ENCODE data around the gene STK32B. TPM values are rescaled to one million over a fixed set of nuclear protein-coding genes. Genes with fewer than 3 reads are reported as not detected.
"Not testable (repeated sequence)": the region's sequence is repeated elsewhere in the genome, so short reads cannot be mapped to it uniquely, and the experiment has no call there.

The STK32B gene
- total and polyA plus RNA-seq, 2 of the 8 experiments (the other 6 are each of a cell fraction or from before 2014, with no cell fraction given) = 2.3 to 2.5 TPM

DNA sequence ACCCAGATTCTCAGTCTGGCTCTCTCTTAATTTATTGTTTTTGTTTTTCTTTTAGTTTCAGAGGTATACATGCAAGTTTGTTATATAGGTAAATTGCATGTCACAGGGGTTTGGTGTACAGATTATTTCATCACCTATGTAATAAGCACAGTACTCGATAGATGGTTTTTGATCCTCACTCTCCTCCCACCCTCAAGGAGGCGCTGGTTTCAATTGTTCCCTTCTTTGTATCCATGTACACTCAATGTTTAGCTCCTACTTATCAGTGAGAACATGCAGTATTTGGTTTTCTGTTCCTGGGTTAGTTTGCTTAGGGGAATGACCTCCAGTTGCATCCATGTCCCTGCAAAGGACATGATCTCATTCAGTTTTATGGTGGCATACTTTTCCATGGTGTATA is 198.4 kb downstream of the STK32B start (continued):
- TF ChIP-seq, protein P1, sequence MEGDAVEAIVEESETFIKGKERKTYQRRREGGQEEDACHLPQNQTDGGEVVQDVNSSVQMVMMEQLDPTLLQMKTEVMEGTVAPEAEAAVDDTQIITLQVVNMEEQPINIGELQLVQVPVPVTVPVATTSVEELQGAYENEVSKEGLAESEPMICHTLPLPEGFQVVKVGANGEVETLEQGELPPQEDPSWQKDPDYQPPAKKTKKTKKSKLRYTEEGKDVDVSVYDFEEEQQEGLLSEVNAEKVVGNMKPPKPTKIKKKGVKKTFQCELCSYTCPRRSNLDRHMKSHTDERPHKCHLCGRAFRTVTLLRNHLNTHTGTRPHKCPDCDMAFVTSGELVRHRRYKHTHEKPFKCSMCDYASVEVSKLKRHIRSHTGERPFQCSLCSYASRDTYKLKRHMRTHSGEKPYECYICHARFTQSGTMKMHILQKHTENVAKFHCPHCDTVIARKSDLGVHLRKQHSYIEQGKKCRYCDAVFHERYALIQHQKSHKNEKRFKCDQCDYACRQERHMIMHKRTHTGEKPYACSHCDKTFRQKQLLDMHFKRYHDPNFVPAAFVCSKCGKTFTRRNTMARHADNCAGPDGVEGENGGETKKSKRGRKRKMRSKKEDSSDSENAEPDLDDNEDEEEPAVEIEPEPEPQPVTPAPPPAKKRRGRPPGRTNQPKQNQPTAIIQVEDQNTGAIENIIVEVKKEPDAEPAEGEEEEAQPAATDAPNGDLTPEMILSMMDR (IDR thresholded peaks at IDR 0.05; ENCODE audit: control extremely low read depth in 1 of 3, insufficient read depth in 1 of 3, low read depth in 1 of 3, low read length in 3 of 3) = no peak

DNA sequence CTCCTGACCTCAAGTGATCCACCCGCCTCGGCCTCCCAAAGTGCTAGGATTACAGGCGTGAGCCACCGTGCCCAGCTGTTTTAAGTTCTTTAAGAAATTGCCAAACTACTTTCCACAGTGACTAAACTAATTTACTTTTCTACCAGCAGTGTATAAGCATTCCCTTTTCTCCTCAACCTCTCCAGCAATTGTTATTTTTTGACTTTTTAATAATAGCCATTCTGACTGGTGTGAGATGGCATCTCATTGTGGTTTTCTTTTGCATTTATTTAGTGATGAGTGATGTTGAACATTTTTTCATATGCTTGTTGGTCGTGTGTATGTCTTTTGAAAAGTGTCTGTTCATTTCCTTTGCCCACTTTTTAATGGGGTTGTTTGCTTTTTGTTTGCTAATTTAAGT is 199.3 kb downstream of the STK32B start:
- H4K91ac ChIP-seq (replicated peaks; ENCODE audit: insufficient read length, low read length); H4K20me1 ChIP-seq (replicated peaks in 1 of 2; ENCODE audit: control insufficient read depth in 1 of 2, insufficient read depth in 2 of 2, low read length in 2 of 2); H2AK5ac ChIP-seq (ENCODE audit: low read depth, low read length); H3K27me3 ChIP-seq (replicated peaks in 1 of 4; ENCODE audit: control insufficient read depth in 3 of 4, extremely low read depth in 1 of 4, insufficient read depth in 3 of 4, low read length in 3 of 4); H2BK120ac ChIP-seq (replicated peaks; ENCODE audit: low read depth, low read length); H4K5ac ChIP-seq (ENCODE audit: insufficient read length, low read depth, low read length); H3K18ac ChIP-seq (ENCODE audit: extremely low read depth, low read length); H3K4ac ChIP-seq (replicated peaks; ENCODE audit: insufficient read length, low read depth, low read length); H3K27ac ChIP-seq (ENCODE audit: low read depth, low read length); H3K56ac ChIP-seq (replicated peaks; ENCODE audit: insufficient read length, low read depth, low read length); POLR2A ChIA-PET (ENCODE audit: partially characterized antibody); H2AFZ ChIP-seq (ENCODE audit: low read length); H3K23ac ChIP-seq (ENCODE audit: insufficient read length); H3K4me1 ChIP-seq (replicated peaks in 1 of 4; ENCODE audit: control insufficient read depth in 3 of 4, insufficient read depth in 4 of 4, low read length in 3 of 4); H3K4me3 ChIP-seq (ENCODE audit: extremely low read depth in 1 of 4, insufficient read depth in 2 of 4, low read depth in 3 of 4, low read length in 4 of 4); H3K79me1 ChIP-seq (ENCODE audit: low read depth, low read length); H3K36me3 ChIP-seq (ENCODE audit: control insufficient read depth in 2 of 4, insufficient read depth in 4 of 4, low read length in 3 of 4); H2BK20ac ChIP-seq (ENCODE audit: low read length); H2BK12ac ChIP-seq (ENCODE audit: low read depth, low read length); H4K8ac ChIP-seq (ENCODE audit: extremely low read depth, insufficient read depth, low read length); DNase-seq (ENCODE audit: low read depth in 1 of 2, low spot score in 2 of 2); H3K79me2 ChIP-seq (ENCODE audit: control insufficient read depth in 1 of 2, insufficient read depth in 2 of 2, low read length in 2 of 2); FAIRE-seq; H3K4me2 ChIP-seq (ENCODE audit: insufficient read depth in 1 of 2, low read depth in 2 of 2, low read length in 2 of 2); H2BK15ac ChIP-seq (ENCODE audit: low read length); H3K23me2 ChIP-seq (ENCODE audit: low read depth, low read length); H2BK5ac ChIP-seq (ENCODE audit: low read depth, low read length); H3K14ac ChIP-seq (ENCODE audit: insufficient read length); H3K9ac ChIP-seq (replicated peaks in 1 of 4; ENCODE audit: extremely low read depth in 1 of 4, low read depth in 3 of 4, low read length in 3 of 4): not testable (repeated sequence)
- WGBS, 2 experiments (ENCODE audit: extremely low coverage in 1 of 2, insufficient coverage in 1 of 2, insufficient read length in 1 of 2, insufficient replicate concordance in 2 of 2, low coverage in 1 of 2, low lambda C conversion rate in 2 of 2, missing lambda C conversion rate in 1 of 2) = 91% methylated on average over 5 of the region's 5 CpGs; no CpG with 5 or more reads in 1 of the 2 experiments
- peaks cover 9 to 17% of the 10 kb centered on the region in 2 experiments for H3K9me3 ChIP-seq (ENCODE audit: insufficient read depth in 2 of 2, low read depth in 1 of 2, low read length in 1 of 2)
- CTCF ChIA-PET (ENCODE audit: partially characterized antibody) = interaction anchor here (1.2 to 1.5 kb wide), 2 partner anchors 77 to 163 kb away, joined by 3 read pairs; no protein-coding TSS in a partner anchor

All from H1 (cell line).